ENCODE results near the gene PDIK1L. TPM values are rescaled to one million over a fixed set of nuclear protein-coding genes. Genes with fewer than 3 reads are reported as not detected.
A peak's percentile ranks its signal among the peaks of the same experiment; 100 is the strongest.

The PDIK1L gene
- total and polyA plus RNA-seq, 10 donors = 2.5 to 14.1 (median 10.5) TPM

- Histone ChIP-seq H3K9me3 (no peaks in the 10 kb centered on the region), H3K4me1 (peaks cover 10 to 55% (median 36%) of the 10 kb centered on the region in 6 donors), H3K4me3 (peak overlapping the region in 7 of 8 donors; percentile 2 to 68 (median 39)), H3K36me3 (no peaks in the 10 kb centered on the region), H3K27ac (no peak overlapping the region), H3K27me3 (replicated peaks in 1 of 7) (peaks cover 0 to 64% (median 23%) of the 10 kb centered on the region in 7 donors)
- intact Hi-C loops (cut with DNase I; ENCODE audit: low total_unique reads) = no loop called here
- 56 to 80% (median 69%) methylated on average over 8 to 9 of the region's 9 CpGs for WGBS, 5 donors
- TF ChIP-seq POLR2A (IDR thresholded peaks at IDR 0.05) (no peak), CTCF (IDR thresholded peaks at IDR 0.05 in 8 of 11, conservative IDR thresholded peaks at IDR 0.05 in 3 of 11) (no peak), POLR2AphosphoS5 (IDR thresholded peaks at IDR 0.05) (no peak)
- DNase-seq = no peak
Measured at GRCh38 chr1:26163684-26164035, 52.0 kb downstream of the PDIK1L start.

- DNase-seq = peak; percentile 83
- intact Hi-C loops (cut with DNase I; ENCODE audit: low total_unique reads) = no loop called here
- peaks cover 10 to 53% (median 39%) of the 10 kb centered on the region in 6 donors for H3K4me1 ChIP-seq
- no peaks in the 10 kb centered on the region for H3K9me3 ChIP-seq
- 11 to 28% (median 12%) methylated on average over 36 to 72 of the region's 72 CpGs for WGBS, 5 donors
- H3K4me3 ChIP-seq = peak overlapping the region; percentile 2 to 68 (median 36)
- peaks cover 0 to 58% (median 23%) of the 10 kb centered on the region in 7 donors for H3K27me3 ChIP-seq (replicated peaks in 1 of 7)
- TF ChIP-seq POLR2AphosphoS5 (IDR thresholded peaks at IDR 0.05) = peak in 1 of 3 donors; percentile 13
- peak in 7 of 11 experiments; percentile 59 to 85 (median 79) for TF ChIP-seq CTCF (IDR thresholded peaks at IDR 0.05 in 8 of 11, conservative IDR thresholded peaks at IDR 0.05 in 3 of 11)
- TF ChIP-seq POLR2A (IDR thresholded peaks at IDR 0.05) = no peak
- no peaks in the 10 kb centered on the region for H3K36me3 ChIP-seq
- peak overlapping the region in 2 of 8 donors; percentile 15 to 31 for H3K27ac ChIP-seq
Measured at GRCh38 chr1:26164036-26164860, 52.6 kb downstream of the PDIK1L start.

GRCh38 chr1:26164861-26165842, 53.5 kb downstream of the PDIK1L start:
- H3K36me3 ChIP-seq = no peaks in the 10 kb centered on the region
- H3K27ac ChIP-seq = no peak overlapping the region
- intact Hi-C loops (cut with DNase I; ENCODE audit: low total_unique reads) = no loop called here
- peaks cover 12 to 57% (median 41%) of the 10 kb centered on the region in 6 donors for H3K4me1 ChIP-seq
- no peaks in the 10 kb centered on the region for H3K9me3 ChIP-seq
- 63 to 75% (median 67%) methylated on average over 19 of the region's 19 CpGs for WGBS, 5 donors
- DNase-seq = no peak
- H3K27me3 ChIP-seq (replicated peaks in 1 of 7) = peaks cover 0 to 49% (median 23%) of the 10 kb centered on the region in 7 donors
- TF ChIP-seq POLR2A (IDR thresholded peaks at IDR 0.05) (no peak), POLR2AphosphoS5 (IDR thresholded peaks at IDR 0.05) (no peak), CTCF (IDR thresholded peaks at IDR 0.05 in 8 of 11, conservative IDR thresholded peaks at IDR 0.05 in 3 of 11) (no peak)
- peak overlapping the region in 1 of 8 donors; percentile 68 for H3K4me3 ChIP-seq
